GM19239 (cell line): Measurements from ENCODE around the gene CEP68.
A peak's percentile ranks its signal among the peaks of the same experiment; 100 is the strongest.

Experiments
- DNase-seq: peaks from one replicate; pipeline ENCODE4 v3.0.0; 2011; ENCODE audit warnings: low spot score; ENCODE audit not compliant: insufficient read length
- FAIRE-seq: peaks from 2 replicates; lab custom pipeline; 2011; peaks lifted over from hg19 to GRCh38; lab: Jason Lieb, UNC

The CEP68 gene

DNA sequence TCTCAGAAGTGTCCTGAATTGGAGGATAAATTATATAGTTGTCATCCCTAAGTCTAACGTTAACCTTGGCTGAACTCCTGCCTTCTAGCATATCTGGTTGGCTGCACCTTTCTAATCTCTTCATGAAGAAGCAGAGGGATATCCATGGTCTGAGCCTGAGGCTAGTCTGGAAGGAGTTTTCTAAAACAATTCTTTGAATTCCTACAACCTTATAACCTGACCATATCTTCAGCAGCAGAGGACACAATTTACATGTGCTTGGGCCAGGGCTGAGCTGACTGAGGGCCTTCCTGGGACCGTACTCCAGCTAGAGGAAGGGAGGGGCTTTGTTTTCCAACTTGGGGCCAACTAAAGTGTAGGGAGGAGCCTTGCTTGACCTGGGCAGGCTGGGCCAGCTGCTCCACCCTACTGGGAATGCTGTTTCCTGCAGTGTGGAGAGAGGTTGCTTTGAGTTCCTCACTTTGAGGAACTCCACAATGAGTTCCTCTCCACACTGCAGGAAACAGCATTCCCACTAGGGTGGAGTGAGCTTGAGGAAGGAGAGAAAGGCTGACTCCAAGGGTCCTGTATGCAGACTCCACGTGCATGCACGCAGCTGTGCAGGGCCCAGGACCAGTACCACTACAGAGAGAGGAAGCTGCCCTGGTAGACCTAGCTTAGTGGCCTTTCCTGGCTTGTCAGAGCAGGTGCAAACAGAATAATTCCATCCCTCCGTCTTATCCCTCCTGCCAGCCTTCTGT lies 19.6 kb downstream of the CEP68 start:
- FAIRE-seq (no peak), DNase-seq (no peak)

GRCh38 chr2:65076345-65076710 lies 20.1 kb downstream of the CEP68 start:
- DNase-seq (no peak), FAIRE-seq (no peak)

- DNase-seq, result no peak
- no peak for FAIRE-seq
These were observed 21.7 kb downstream of the CEP68 start for GRCh38 chr2:65077898-65078297.

DNA sequence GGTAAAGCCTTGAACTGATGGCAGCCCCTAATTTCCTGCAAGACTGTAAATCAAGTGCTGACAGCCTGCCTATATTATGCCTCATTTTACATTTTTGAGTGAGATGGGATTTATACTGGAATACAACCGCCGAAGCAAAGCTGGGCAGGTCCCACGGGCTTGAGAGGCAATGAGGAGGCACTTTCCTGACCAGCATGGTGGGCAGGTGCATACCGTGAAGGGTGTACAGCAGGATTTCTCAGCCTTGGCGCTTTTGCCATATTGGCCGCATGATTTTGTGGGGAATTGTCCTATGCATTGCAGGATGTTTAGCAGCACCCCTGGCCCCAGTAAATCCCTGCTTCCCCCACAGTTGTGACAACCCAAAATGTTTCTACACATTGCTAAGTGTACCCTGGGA lies 22.8 kb downstream of the CEP68 start:
- no peak for FAIRE-seq
- DNase-seq, result no peak

DNA sequence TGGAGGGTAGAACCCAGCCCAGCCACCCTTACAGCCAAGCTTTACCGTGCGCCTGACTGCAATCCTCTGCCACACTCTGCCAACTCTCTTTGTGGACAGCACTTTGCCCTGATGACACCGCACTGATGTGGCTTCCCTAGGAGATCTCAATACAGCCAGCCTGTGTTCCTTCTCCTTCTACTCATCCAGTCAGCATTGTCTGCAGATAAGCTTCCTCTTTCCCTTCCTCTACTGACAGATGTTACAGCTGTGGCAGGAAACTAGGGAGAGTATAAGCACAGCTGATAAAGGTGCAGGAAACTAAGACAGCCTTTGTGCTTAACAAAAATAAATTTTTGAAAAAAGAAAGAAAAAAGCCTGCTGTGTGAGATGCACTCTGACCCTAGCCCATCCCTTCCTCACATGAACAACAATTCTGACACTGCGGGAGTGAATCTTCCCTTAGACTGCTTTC lies 25.0 kb downstream of the CEP68 start:
- DNase-seq, result no peak
- no peak for FAIRE-seq

- no peak for FAIRE-seq
These were observed 28.9 kb downstream of the CEP68 start for GRCh38 chr2:65085148-65085547.

GRCh38 chr2:65092791-65093190 lies 36.6 kb downstream of the CEP68 start:
- DNase-seq (no peak), FAIRE-seq (no peak)

More at GRCh38 chr2:65085148-65085547, 28.9 kb downstream of the CEP68 start:
- no peak for DNase-seq

- FAIRE-seq (no peak), DNase-seq (no peak)
These were observed 37.0 kb downstream of the CEP68 start for GRCh38 chr2:65093211-65093610.

- peak; percentile 21 for FAIRE-seq
These were observed 40.7 kb downstream of the CEP68 start for GRCh38 chr2:65096948-65097347.

GRCh38 chr2:65097844-65098243 lies 41.6 kb downstream of the CEP68 start:
- no peak for FAIRE-seq

More at GRCh38 chr2:65096948-65097347, 40.7 kb downstream of the CEP68 start:
- DNase-seq, result no peak

GRCh38 chr2:65098741-65099140 lies 42.5 kb downstream of the CEP68 start:
- FAIRE-seq, result no peak
- DNase-seq, result no peak

More at GRCh38 chr2:65097844-65098243, 41.6 kb downstream of the CEP68 start:
- DNase-seq, result no peak

GRCh38 chr2:65101071-65101470 lies 44.9 kb downstream of the CEP68 start:
- DNase-seq (no peak), FAIRE-seq (no peak)

DNA sequence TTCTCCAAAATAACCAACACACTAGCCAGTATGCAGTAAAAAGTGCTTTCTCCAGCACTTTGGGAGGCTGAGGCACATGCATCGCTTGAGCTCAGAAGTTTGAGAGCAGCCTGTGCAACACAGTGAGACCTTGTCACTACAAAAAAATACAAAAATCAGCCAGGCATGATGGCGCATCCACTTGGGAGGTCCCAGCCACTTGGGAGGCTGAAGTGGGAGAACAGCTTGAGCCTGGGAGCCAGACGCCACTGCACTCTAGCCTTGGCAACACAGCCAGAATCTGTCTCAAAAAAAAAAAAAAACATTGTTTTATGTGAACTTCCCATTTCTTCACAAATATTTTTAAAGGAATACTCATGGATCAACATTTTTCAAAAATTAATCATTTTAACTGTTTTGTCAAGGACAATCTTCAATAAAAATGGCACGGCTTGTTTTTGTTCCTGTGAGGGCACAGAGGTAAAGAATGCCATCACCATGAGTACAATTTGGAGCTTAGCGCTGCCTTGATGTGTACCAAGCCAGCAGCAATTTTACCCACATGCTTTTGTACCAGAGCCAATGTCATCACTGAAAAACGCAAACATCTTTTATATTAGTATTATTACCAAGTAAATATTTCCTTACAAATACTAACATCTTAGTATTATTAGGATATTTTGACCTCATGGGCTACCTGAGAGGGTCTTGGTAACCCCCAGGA lies 46.9 kb downstream of the CEP68 start:
- no peak for FAIRE-seq
- DNase-seq, result no peak

DNA sequence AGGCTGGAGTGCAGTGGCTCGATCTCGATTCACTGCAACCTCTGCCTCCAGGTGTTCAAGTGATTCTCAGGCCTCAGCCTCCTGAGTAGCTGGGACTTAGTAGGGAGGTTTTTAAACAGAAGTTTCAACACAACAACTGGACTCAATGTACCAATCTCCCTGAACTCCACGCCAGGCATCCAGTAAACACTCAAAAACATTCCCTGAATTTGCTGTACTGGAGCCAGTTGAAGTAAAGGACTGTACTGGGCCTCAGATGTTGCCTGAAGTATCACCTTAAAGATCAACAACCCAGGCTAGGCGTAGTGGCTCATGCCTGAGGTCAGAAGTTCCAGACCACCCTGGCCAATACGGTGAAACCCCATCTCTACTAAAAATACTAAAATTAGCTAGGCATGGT lies 51.3 kb downstream of the CEP68 start:
- DNase-seq (no peak), FAIRE-seq (no peak)

DNA sequence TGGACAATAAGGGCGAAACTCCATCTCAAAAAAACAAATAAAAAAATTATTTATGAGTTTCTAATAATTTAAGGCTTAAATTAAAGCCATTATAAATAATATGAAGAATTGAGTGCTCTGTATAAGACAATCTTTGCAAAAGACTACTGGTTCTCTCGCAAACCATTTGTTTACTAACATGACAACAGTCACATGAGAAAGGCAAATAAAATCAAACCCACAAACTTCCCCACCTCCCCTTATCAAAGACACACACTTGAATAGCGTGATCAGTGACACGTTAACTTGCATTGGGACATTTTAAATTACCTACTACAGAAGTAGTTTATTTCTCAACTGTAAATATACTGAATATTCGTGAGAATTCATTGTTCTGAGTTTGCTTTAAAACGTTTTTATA lies 52.6 kb downstream of the CEP68 start:
- no peak for DNase-seq
- no peak for FAIRE-seq

GRCh38 chr2:65112633-65113032 lies 56.4 kb downstream of the CEP68 start:
- DNase-seq (no peak), FAIRE-seq (no peak)

DNA sequence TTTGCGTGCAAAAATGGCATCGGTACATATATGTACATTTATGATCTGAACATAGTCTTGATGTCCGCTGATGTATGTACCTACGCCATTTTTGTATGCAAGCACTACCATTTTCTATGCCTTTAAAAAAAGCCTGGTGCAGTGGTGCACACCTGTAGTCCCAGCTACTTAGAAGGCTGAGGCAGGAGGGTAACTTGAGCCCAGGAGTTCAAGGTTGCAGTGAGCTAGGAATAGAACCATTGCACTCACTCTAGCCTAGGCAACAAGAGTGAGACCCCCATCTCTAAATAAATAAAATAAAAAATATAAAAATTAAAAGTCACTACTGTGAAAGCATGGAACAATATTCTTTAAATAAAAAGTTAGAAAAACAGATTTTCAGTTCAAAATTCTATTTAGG lies 57.0 kb downstream of the CEP68 start:
- no peak for DNase-seq

DNA sequence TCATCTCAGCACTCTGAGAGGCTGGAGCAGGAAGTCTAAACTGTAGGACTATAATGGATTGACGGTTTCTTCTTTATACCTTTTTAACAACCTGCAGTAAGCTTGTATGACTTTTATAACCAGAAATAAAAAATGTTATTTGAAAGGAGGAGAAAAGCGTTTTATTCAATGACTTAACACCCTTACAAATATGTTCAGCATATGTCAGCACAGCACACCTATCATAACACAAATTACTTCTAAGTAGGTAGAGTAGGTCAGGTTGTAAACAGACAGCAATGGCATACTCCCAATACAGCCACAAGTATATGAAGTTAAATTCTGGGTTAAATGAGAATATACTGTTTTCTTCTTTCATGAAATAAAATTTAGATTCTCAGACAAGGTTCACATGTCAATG lies 57.6 kb downstream of the CEP68 start:
- no peak for FAIRE-seq
- DNase-seq, result no peak

More for the DNA sequence above, 57.0 kb downstream of the CEP68 start:
- no peak for FAIRE-seq

DNA sequence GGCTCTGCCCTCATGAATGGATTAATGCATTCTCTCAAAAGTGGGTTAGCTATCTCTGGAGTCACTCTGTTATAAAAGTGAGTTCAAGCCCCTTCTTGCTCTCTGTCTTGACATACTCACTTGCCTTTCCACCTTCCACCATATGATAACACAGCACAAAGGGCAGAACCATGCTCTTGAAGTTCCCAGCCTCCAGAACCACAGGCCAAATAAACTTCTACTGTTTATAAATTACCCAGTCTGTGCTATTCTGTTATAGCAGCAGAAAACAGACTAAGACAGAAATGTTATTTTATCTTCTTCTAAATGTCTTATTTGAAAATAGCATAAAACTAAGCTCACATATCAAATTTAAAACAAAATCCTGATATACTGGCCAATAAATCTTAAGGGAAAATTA lies 58.7 kb downstream of the CEP68 start:
- no peak for DNase-seq
- FAIRE-seq, result no peak

DNA sequence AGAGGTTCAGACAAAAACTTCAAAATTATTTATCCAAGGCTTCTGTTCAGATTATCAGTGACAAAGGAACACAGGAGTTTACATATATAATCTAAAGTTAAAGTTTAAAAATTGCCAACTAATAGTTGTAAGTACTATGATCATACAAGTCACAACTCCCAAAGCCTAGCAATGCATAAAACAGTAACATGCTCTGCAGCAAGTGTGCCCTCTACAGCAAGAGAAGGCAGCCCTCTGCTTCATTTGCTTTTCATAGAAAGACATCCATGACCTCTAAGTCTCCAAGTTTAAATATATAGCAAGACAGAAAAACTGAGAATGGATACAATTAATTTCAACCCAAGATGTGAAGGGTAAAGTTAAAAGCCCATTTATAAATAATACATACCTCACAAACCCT lies 60.4 kb downstream of the CEP68 start:
- no peak for FAIRE-seq
- no peak for DNase-seq

GRCh38 chr2:65120990-65121693 lies 64.9 kb downstream of the CEP68 start:
- FAIRE-seq (no peak), DNase-seq (no peak)
